ENCODE data around the gene CLIC5.

CLIC5 gene

GRCh38 chr6:46015119-46015968 is at the start of gene CLIC5:
Gene CLIC5, minus strand, starts transcription at chr6:46015860. Its CDS starts 318 bp downstream, at chr6:46015542.
- DNase-seq: peak; percentile 46

DNA sequence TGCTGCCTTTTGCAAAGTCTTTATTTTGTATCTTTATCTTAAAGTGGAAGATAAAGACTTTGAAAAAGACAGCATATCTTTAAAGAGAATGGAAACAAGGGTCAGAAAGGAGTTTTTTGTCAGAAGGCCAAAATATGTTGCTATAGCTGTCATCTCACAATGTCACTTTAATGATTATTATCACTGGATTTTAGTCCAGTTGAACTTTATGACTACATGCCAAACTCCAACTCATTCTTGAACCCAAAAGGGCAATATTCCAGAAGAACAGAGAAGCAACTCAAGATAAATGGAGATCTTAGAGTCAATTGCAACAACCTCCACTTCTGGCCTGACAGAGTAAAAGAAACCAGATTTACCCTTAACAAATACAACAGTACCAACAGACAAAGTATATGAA is 47.3 kb upstream of the CLIC5 start:
- DNase-seq: no peak

DNA sequence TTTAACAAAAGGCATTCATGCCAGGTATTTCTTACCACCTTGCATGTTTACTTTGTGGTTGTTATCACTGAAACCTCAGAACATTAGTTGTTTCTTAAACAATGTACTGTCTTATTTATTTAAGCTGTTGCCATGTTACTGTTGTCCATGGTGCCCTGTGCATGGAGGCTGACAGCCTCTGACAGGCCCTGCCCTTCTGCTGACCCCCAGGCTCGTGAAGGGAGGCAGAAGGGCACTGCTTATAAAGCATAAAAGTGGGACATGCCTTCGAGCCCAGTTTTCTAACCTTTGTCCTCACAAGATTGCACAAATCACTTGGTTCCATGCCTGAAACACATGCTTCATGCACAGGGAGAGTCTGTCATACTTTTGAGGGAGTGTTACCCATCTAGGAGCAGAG is 46.7 kb upstream of the CLIC5 start:
- DNase-seq: no peak

- DNase-seq: no peak
These were observed 45.8 kb upstream of the CLIC5 start for GRCh38 chr6:46061497-46061896.

DNA sequence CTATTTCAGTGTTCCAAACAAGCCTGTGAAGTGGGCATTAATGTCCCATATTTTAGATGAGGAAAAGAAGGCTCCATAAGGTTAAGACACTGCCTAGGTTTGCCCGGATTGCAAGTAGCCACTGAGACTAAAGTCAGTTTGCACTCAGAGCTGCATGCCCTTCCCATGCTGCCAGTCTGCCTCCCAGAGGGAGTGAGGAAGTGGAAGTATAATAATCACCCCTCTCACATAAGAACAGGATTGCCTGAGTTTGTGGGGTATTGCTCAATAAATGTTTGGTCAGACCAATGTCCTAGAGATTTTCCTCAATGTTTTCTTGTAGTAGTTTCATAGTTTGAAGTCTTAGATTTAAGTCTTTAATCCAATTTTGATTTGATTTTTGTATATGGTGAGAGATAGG is 43.9 kb upstream of the CLIC5 start:
- DNase-seq: no peak

DNA sequence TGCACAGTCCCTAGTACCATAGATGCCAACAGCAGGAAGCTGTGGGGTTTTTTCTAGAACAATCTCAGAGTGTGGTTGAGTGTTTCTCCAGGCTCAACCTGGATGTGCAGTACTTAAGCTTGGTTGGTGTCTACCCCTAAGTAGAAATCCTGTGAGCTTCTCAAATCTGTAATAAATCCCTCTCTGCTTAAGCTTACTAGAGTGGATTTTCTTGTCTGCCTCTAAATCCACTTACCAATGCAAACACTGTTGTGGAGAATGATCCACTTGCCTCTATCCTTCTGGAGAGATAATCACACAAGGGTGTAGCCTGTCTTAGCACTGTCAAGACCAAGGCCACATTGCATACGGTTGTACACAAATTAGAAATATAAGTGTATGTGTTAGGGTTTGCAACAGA is 43.3 kb upstream of the CLIC5 start:
- DNase-seq: no peak

GRCh38 chr6:46057792-46058191 is 42.1 kb upstream of the CLIC5 start:
- no peak for DNase-seq

GRCh38 chr6:46056906-46057529 is 41.4 kb upstream of the CLIC5 start:
- no peak for DNase-seq

DNA sequence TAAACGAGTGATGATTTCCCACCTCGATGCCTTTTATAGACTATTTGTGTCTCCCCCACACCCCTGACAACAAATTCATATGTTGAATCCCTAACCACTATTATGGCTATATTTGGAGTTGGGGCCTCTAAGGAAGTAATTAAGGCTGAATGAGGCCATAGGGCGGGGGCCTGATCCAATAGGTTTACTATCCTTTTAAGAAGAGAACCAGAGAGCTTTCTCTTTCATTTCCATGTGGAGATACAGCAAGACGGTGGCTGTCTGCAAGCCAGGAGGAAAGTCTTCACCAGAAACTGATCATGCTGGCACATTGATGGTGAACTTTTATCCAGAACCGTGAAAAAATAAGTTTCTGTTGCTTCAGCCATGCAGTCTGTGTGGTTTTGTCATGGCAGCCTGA is 38.9 kb upstream of the CLIC5 start:
- no peak for DNase-seq

DNA sequence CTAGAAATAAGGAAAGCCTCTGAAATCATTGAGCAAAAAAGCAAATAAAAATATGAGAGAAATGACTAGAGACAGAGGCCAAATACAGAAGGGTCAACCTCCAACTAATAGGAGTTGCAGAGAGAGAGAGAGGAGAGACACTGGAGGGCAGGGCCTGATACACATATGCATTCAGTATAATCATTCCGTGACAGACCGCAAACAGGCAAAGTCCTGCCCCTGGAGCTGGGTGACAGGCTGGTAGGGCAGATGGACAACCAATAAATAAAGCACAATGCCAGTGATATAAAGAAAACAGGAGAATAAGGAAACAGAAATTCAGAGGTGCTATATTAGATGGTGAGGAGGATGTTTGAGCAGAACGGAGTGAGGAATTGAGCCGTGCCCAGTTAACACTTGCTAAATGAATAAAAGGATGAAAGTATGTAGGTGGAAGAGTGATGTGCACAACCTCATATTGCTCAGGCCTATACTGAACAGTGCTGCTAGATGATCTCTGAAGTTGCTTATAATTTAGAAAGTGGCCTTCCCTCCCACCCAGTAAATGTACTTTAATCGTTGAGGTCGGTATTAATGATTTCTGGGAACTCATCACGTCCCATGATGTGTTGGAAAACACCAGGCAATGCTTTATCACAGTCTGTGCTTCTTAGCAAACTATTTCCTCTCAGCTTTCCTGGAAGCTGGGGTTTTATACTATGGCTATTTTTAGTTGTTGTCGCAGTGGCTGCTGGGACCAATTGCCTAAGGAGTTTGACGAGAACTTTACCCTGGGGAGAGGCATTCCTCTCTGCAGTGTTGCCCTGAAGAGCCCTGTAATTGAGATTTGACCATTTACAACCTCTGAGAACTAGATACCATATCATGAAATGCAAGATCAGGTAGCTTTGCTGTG is 37.6 kb upstream of the CLIC5 start:
- no peak for DNase-seq

- no peak for DNase-seq
These were observed 36.8 kb upstream of the CLIC5 start for GRCh38 chr6:46052479-46052878.

GRCh38 chr6:46051962-46052361 is 36.3 kb upstream of the CLIC5 start:
- DNase-seq: no peak

GRCh38 chr6:46050845-46051405 is 35.3 kb upstream of the CLIC5 start:
- no peak for DNase-seq

GRCh38 chr6:46048646-46049297 is 33.1 kb upstream of the CLIC5 start:
- no peak for DNase-seq

DNA sequence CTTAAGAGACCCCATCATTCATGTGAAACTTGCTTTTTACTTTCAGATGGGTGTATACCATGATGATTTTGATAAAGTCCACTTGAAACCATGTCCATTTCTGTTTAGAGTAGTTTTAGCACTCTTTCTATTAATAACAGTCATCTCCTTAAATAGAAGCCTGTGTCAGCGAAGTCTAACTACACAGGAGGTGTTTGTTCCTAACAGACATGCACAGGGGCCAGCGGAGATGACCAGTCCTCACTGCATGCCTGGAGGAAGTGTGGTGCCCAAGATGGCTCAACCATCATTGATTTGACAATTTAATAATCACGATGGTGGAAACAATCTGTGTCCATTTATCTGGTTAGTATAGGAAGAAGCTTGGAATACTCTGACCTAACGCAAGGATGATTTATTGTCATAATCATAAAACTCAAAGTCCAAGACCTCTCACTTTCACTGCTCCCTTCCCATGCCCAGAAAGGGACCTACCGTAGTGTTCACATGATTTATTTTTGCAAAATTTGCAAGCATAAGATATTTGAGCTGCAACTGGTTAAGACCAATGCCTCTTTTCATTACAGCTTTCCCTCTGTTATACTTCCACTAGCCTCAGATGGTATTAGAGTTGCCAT is 31.0 kb upstream of the CLIC5 start:
- DNase-seq: no peak

DNA sequence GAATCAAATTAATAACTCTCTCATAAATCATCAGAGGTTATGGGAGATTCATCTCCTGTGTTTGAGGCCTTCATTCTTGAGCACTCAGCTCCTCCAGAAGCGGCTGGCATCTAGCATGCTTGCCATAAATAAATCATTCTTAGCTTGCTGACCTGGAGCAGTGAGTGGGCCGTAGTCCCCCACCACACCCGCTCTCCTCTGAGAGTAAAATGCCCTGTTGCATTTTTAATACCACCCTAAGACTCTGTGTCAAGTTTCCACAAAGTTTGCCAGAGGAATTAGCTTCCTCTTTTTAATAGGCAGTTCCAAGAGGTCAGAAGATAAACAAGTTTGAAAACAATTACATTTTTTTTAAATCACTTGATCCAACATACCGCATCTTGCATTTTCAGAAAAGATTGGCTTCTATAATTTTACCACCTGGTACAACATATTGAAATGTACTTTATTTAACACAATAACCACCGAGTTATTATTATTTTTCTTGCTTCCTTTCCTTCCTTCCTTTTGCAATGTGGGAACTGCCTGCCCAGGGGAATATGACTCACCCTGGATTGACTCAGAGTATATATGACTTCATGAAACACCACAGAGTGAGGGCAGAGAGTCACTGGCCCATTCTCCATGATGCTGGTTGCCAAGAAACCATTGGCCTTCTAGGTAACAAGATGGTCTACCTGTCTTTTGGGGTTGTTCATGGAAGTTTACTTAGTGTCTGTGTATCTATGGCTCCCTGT is 29.4 kb upstream of the CLIC5 start:
- no peak for DNase-seq

DNA sequence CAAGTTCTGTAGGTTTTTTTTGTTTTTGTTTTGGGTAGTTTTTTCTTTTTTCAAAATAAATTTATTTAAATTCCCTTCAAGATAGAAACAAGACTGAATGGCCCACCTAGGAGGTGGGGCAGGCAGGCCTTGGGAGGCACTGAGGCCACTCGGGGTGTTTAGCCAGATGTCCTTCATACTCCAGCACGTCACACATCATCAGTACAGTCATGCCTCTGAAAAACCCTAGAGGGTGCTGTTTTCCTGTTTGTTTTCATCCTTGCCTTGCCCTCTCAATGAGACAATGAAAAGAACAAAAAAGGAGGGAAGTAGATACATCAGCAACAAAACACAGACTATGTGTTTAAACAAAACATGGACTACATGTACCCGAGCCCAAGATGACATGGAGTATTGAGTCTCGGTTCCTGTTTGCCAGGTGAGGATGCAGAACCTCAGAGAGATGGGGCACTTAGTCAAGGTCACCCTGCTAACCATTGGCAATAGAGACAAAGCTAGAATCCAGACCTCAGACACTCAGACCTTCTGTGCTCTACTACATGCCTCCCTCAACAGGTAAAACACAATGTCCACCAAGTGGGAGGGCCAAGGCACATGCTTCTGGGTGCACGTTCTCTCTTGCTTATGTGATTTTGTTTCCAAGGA is 26.8 kb upstream of the CLIC5 start:
- peak; percentile 6 for DNase-seq

- DNase-seq: no peak
These were observed 24.6 kb upstream of the CLIC5 start for GRCh38 chr6:46040288-46040687.

DNA sequence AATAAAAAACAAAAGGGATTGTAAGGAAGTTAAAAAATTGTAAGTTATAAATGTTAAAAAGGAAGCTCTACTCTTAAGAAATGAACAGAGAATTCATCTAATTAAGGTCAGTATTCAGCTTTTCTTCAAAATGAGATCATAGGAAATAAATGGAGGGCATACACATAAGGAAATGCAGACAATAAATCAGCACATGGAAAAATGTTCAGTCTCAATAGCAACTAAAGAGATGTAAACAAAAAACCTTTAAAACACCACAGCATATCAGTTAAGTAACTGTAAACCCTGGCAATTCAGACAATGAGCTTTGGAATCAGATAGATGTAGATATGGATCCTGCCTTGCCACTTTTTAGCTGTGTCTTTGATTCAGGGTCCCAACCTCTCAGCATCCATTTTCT is 24.0 kb upstream of the CLIC5 start:
- DNase-seq: no peak

GRCh38 chr6:46036911-46037310 is 21.3 kb upstream of the CLIC5 start:
- no peak for DNase-seq

DNA sequence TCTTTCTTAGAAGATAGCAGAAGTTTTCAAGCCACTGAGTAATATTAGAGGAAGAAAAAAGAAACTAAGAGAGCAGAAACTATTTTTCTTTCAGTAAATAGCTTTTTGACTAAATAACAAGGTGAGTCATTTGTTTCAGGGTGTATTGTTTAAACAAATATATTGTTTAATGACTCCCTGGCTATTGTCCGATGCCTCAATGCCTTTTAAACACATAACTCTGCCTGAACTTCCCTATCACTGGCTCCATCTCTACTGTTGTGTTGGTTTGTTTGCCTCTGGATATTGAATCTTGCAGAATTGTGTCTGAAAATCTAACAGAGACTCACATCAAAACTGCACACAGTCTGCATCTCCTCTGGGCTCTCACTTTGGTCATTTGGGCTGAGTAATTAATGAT is 19.6 kb upstream of the CLIC5 start:
- no peak for DNase-seq

All from CD4-positive, alpha-beta T cell treated with Interleukin-6 for 4 hours (primary cell).